ENCODE measurements around the gene NRCAM.

NRCAM gene

DNA sequence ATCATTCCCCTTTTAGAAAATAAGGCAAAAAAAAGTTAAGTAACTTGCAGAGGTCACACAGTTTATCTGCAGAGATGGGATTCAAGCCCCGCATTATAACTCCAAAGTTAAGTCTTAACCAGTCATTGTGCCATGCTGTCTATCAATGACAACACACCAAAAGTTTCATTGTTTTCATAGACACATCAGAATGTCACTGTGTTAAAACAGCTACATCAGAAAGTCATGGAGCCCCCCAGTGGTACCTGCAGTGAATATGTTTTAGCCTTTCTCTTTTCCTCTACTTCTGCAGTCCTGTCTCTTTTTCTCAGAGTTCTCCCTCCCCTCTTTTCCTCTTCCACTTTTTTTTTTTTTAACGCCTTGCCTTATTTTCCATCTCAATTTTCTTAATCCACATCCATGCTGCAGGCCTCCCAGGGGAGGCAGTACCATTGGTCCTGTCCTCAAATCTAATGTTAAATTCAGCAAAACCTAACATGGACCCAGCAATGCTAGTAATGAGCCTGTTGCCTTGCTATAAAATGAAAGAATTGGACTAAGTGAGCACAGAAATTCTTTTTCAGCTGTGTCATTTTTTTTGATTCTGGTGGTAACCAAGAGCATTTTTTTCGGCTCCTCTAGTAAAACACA, 3.8 kb upstream of the NRCAM start:
- DNase-seq (ENCODE audit: low read depth, low spot score): no peak

- DNase-seq (ENCODE audit: low read depth, low spot score): no peak
These were observed 1.6 kb upstream of the NRCAM start for GRCh38 chr7:108457871-108458270.

GRCh38 chr7:108456845-108457540, 757 bp upstream of the NRCAM start:
- DNase-seq (ENCODE audit: low read depth, low spot score): no peak

GRCh38 chr7:108455551-108455997, 662 bp downstream of the NRCAM start:
- no peak for DNase-seq (ENCODE audit: low read depth, low spot score)

DNA sequence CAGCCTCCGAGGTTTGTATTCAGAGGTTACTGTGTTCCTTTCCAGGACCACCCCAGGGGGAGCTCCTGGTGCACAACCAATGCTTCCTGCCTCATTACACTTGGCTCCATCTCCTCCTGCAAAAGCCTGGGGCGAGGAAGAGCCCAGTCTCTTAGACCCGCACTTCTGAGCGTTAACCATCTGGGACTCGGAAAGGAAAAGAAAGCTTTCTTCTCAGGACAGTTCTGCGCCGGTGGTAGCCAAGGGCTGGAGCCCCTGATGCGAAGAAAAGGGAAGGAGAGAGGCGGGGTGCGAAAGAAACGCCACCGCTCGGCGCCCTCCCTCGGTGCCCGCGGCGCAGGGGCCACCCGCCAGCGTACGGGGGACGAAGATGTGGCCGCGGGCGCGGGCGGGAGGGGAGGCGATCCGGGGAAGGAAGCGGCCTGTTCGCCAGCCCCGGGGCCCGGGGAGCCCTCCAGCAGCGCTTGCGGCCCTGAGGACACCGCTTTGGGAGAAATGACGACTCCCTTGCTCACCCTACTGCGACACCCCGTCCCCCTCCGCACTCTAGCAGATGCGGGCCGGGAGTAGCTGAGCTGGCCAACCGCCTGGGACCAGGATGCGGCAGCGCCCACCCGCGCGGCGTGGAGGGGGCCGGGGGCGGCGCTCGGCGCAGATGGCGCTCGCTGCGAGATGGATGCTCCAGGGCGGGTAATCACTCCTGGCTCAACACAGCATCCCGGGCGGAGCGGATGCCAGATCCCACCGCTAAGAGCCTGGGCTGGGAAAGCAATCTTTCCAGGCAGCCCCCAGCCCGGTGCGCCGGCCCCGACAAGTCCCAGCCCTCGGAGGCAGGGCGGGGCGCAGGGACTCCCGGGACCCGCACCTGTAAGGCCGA, 1.3 kb downstream of the NRCAM start:
- no peak for DNase-seq (ENCODE audit: low read depth, low spot score)

- DNase-seq (ENCODE audit: low read depth, low spot score): no peak
These were observed 1.9 kb downstream of the NRCAM start for GRCh38 chr7:108454317-108454673.

GRCh38 chr7:108453320-108453719, 2.9 kb downstream of the NRCAM start:
- no peak for DNase-seq (ENCODE audit: low read depth, low spot score)

DNA sequence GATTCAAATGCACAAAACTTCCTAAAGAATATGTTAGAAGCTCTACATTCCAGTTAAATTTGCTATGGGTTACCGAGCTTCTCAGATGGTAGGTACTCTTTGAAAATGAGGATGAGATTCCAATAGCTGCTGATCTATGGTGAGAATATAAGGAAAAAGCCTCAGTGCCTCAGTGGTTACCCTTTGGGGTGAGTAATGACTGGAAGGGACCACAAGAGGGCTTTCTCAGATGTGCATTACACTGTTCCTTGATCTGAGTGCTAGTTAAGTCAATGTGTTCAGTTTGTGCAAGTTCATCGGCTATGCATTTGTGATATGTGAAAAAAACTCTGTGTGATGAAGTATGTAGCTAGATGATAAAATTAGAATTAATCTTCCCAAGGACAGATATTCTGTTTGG, 3.5 kb downstream of the NRCAM start:
- DNase-seq (ENCODE audit: low read depth, low spot score): no peak

- DNase-seq (ENCODE audit: low read depth, low spot score): no peak
These were observed 4.9 kb downstream of the NRCAM start for GRCh38 chr7:108451296-108451848.

- DNase-seq (ENCODE audit: low read depth, low spot score): no peak
These were observed 6.1 kb downstream of the NRCAM start for GRCh38 chr7:108450160-108450559.

- no peak for DNase-seq (ENCODE audit: low read depth, low spot score)
These were observed 6.7 kb downstream of the NRCAM start for GRCh38 chr7:108449521-108449920.

DNA sequence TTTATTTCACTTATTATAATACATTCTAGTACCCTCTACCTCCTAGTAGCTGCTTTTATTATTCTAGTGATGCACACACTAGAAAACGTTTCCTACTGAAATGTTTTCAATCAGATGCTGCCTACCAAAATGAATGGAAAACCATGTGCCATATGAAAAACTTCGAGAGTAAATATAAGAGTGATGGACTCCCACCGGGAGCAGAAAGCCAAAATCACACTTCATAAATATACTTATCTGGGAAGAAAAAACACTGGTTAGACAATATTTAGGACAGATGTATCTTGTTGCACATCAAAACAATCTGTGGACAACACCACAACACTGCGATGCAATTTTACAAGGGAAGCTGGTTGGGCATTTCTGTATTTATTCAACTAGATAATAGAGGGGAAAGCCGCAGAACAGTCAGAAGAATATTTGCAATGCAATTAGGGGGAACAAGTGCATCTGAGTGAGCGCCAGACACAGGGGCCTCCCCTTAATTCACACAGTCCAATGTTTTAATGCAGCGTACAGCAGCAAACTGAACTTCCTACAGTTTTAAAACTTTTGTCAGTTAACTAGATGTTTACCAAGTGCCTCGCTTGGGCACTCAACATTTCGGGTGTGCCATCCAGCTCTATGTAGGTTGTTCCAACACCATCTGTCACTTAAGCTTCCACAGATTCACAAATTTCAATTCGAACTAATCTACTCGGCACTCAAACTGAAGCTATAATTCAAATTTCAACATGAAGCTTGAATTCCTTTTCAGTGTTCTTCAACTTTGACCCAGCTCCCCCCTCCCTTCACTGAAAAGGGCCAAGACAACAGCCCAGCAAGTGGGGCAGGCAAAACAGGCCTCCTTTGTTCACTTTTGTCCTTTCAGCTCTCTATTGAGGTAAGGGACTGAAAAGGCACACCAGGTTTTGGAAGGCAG, 7.4 kb downstream of the NRCAM start:
- DNase-seq (ENCODE audit: low read depth, low spot score): no peak

DNA sequence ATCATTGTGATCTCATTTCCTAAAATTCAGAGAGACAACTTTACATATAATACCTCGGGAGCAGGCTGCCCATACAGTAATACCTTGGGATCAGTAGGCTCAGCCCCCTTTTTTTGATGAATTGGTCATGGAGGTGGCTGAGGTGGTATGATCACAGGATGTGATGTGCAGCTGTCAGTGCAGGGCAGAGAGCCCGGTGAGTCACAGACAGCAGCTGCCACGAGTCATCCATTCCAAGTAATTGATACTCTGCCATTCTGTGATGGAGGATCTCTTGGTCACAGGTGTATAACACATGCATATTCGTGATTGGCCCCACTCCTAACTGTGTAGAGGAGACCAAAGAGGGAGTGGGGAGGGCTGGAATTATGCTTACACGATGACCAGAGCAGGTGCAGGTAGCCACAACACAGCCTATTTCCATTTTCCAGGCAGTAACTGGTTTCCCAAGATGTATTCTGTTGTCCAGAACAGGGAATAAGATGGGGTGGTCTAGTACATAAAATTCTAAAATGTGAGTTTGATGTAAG, 14.1 kb downstream of the NRCAM start:
- DNase-seq (ENCODE audit: low read depth, low spot score): no peak

GRCh38 chr7:108441392-108441955, 14.8 kb downstream of the NRCAM start:
- no peak for DNase-seq (ENCODE audit: low read depth, low spot score)

DNA sequence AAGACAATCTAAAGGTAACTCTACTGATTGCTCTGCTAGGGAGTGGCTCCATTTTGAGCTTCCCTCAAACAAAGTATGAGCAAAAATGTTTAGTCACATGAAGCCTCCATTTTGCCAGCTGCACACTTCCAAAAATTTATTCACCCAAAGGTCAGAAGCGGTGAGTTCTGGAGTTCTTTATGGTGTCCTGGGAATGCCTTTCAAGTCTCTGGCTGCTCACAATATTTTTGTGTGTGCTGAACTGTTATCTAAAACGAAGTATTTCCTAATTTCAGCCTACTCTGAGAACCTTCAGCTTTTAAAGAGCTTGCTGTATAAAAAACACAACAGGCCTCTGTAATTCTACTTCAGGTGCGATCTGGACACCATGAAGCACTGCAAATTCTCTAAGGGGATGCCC, 15.6 kb downstream of the NRCAM start:
- no peak for DNase-seq (ENCODE audit: low read depth, low spot score)

DNA sequence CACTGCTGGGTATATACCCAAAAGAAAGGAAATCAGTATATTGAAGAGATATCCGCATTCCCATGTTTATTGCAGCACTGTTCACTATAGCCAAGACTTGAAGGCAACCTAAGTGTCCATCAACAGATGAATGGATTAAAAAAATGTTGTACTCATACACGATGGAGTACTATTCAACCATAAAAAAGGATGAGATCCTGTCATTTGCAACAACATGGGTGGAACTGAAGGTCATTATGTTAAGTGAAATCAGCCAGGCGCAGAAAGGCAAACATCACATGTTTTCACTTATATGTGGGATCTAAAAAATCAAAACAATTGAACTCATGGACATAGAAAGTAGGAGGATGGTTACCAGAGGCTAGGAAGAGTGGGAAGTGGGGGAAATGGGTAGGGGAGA, 19.3 kb downstream of the NRCAM start:
- DNase-seq (ENCODE audit: low read depth, low spot score): no peak

DNA sequence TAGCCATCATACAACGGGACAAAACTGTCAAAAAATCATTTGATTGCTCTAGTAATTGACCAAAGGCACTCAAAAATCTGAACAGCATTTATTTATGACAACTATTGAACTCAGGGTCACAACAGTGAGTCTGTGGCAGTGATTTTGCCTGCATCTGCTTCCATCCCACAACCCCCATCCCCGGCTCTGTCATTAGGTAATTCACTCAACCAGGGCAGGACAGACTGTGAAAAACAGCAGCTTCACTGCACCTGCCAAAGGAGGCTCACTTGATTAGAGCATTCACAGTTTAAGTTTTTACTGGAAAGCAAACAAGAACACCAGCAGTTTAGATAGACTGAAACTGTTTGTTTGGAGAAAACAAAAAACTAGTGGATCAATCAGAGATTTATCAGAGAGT, 22.2 kb downstream of the NRCAM start:
- no peak for DNase-seq (ENCODE audit: low read depth, low spot score)

DNA sequence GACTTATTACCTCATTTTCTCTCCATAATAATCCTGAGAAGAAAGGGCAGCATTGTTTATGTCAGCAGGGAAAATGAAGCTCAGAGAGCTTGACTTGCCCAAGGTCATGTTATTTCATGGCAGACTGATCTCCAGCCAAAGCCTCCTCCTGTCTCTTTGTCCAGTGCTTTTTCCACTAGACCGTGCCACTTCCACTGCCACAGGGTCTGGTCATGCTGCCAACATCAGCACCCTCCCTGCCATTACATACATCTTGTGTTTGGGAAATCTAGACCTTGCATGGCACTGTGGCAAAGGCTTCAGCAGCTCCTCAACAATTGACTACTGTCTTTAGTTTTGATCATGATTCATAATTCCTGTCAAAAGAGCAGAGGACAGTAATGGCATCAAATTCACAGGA, 25.1 kb downstream of the NRCAM start:
- no peak for DNase-seq (ENCODE audit: low read depth, low spot score)

- no peak for DNase-seq (ENCODE audit: low read depth, low spot score)
These were observed 25.6 kb downstream of the NRCAM start for GRCh38 chr7:108430664-108431063.

DNA sequence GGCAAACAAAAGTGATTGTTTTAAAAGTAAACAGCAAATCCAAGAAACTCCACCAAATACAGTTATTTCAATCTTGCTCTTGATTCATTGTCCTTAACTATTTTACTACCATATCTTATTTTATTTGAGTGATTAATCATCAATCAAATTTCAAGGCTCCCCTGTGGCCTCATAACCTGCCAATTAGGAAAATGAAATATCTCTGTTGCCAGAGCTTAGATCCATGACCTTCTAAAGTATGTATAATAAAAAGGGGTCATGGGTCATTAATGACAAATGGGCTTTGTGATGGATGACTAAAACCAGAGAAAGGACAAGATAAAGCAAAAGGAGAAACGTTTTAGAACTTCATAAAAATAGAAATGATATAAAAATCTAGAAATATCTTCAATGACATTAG, 28.5 kb downstream of the NRCAM start:
- no peak for DNase-seq (ENCODE audit: low read depth, low spot score)
